Colonic mucosa (tissue), 4 donors: ENCODE data around the gene GLI1. TPM values are rescaled to one million over a fixed set of nuclear protein-coding genes. Genes with fewer than 3 reads are reported as not detected.

Source experiments
- DNase-seq: peaks from one replicate; pipeline ENCODE4 v3.0.0-alpha.2; 2020
- H3K27ac ChIP-seq: fragments of 200-600 bp; one replicate; pipeline ENCODE4 v1.8.0; 2021
- H3K27me3 ChIP-seq: fragments of 200-600 bp; one replicate; pipeline ENCODE4 v1.8.0; 2021
- H3K36me3 ChIP-seq: fragments of 200-600 bp; one replicate; pipeline ENCODE4 v1.8.0; 2021
- H3K4me1 ChIP-seq: fragments of 200-600 bp; one replicate; pipeline ENCODE4 v1.8.0; 2021; ENCODE audit warnings: mild to moderate bottlenecking
- H3K4me3 ChIP-seq: fragments of 200-600 bp; one replicate; pipeline ENCODE4 v1.8.0; 2021
- H3K9ac ChIP-seq, 2 donors: one replicate each; pipeline ENCODE4 v1.7.0; 2013; ENCODE audit warnings: control low read depth in 2 of 2, low read depth in 2 of 2, low read length in 2 of 2
- H3K9me3 ChIP-seq: fragments of 200-600 bp; one replicate; pipeline ENCODE4 v1.8.0; 2021
- CTCF ChIP-seq: fragments of 200-600 bp; IDR thresholded peaks from one replicate; pipeline ENCODE4 v1.8.0; 2022; ENCODE audit warnings: antibody characterized with exemption, mild to moderate bottlenecking
- intact Hi-C: fragments of 100-400 bp; cut with DNase I; formaldehyde crosslinking; loops from one replicate; pipeline ENCODE4 v1.14.1; 2022
- microRNA-seq: library from miRNA; unstranded; fragments of <30 nt; microRNA quantifications from one replicate; pipeline ENCODE4, GENCODE V29; 2019
- total RNA-seq, 2 donors: library from RNA; stranded (reverse); fragmentation: NEBNext Ultra II Directional in 1 of 2; extraction: Animal tissue kit (Norgen Biotek cat#: 25700) in 1 of 2; gene quantifications; one replicate each; pipeline ENCODE4 v1.2.1, GENCODE V29; 2021
- donor health status: healthy.
- donor health status: DM: no; HTN: no; CAD: no.
- donor health status: DM: no; HTN: no; CAD: no.

GLI1 gene
- total RNA-seq, 2 donors from 2014 or later = 1.4 to 2.0 TPM

- intact Hi-C loops = no loop called here
- H3K9ac ChIP-seq = peak overlapping the region; percentile 89 to 100
- H3K4me3 ChIP-seq = peak overlapping the region; percentile 83
- peaks cover 23% of the 10 kb centered on the region for H3K36me3 ChIP-seq
- no peaks in the 10 kb centered on the region for H3K9me3 ChIP-seq
- peak overlapping the region; percentile 91 for H3K27ac ChIP-seq
- TF ChIP-seq CTCF = no peak
- peak; percentile 41 for DNase-seq
- peaks cover 26% of the 10 kb centered on the region for H3K4me1 ChIP-seq
- H3K27me3 ChIP-seq = no peaks in the 10 kb centered on the region
Measured at GRCh38 chr12:57518920-57519795, 59.6 kb downstream of the GLI1 start.

- H3K27me3 ChIP-seq = no peaks in the 10 kb centered on the region
- DNase-seq = no peak
- peaks cover 32% of the 10 kb centered on the region for H3K4me1 ChIP-seq
- peak overlapping the region; percentile 83 for H3K4me3 ChIP-seq
- TF ChIP-seq CTCF = no peak
- H3K36me3 ChIP-seq = peaks cover 18% of the 10 kb centered on the region
- intact Hi-C loops = loop anchor here (5.0 kb wide), 1 partner anchor 328 kb away; the partner anchor contains the start of gene CTDSP2
- no peaks in the 10 kb centered on the region for H3K9me3 ChIP-seq
- H3K9ac ChIP-seq = peak overlapping the region; percentile 89 to 100
- peak overlapping the region; percentile 91 for H3K27ac ChIP-seq
Measured at GRCh38 chr12:57519796-57520052, 60.1 kb downstream of the GLI1 start.

GRCh38 chr12:57520053-57520818 lies 60.7 kb downstream of the GLI1 start, which contains the start of gene DDIT3:
DDIT3 (minus strand) TSS chr12:57520514; CDS start chr12:57517406, 3,108 bp downstream.
- Histone ChIP-seq H3K27me3 (no peaks in the 10 kb centered on the region), H3K9me3 (no peaks in the 10 kb centered on the region), H3K4me1 (peaks cover 33% of the 10 kb centered on the region), H3K36me3 (peaks cover 14% of the 10 kb centered on the region), H3K9ac (peak within 1 kb of the TSS; percentile 89 to 100), H3K27ac (peak within 1 kb of the TSS; percentile 98), H3K4me3 (peak within 1 kb of the TSS; percentile 83)
- peak; percentile 100 for DNase-seq
- no peak for TF ChIP-seq CTCF
- intact Hi-C loops = loop anchor here (5.0 kb wide), 1 partner anchor 327 kb away; the partner anchor contains the start of gene CTDSP2

- peak overlapping the region; percentile 58 for H3K4me3 ChIP-seq
- peak; percentile 60 for DNase-seq
- peak overlapping the region; percentile 98 for H3K27ac ChIP-seq
- H3K27me3 ChIP-seq = no peaks in the 10 kb centered on the region
- peaks cover 14% of the 10 kb centered on the region for H3K36me3 ChIP-seq
- peak overlapping the region; percentile 79 to 90 for H3K9ac ChIP-seq
- H3K9me3 ChIP-seq = no peaks in the 10 kb centered on the region
- intact Hi-C loops = loop anchor here (5.0 kb wide), 1 partner anchor 326 kb away; the partner anchor contains the start of gene CTDSP2
- H3K4me1 ChIP-seq = peaks cover 33% of the 10 kb centered on the region
- no peak for TF ChIP-seq CTCF
Measured at GRCh38 chr12:57521525-57522010, 62.0 kb downstream of the GLI1 start.

Small RNAs within 50 kb of the gene (microRNA-seq; reads per million reads assigned to microRNA genes)
- gene MIR616 (5.0 reads per million), gene MIR6758 (not detected)

Other genes starting within 250 kb of the GLI1 start
- gene NXPH4, start 243.0 kb upstream of the GLI1 start, total RNA-seq = under 1 TPM in 1 of 2 donors, not detected in 1; 0.27 TPM
- gene SHMT2, start 230.1 kb upstream of the GLI1 start, total RNA-seq = 100 to 1,000 TPM in 1 of 2 donors, 10 to 100 TPM in 1; 69.4 to 160 TPM
- 1 to 10 TPM; 1.9 to 2.7 TPM for gene STAC3, start 208.6 kb upstream of the GLI1 start, total RNA-seq
- 10 to 100 TPM; 41.0 to 60.4 TPM for gene R3HDM2, start 28.7 kb upstream of the GLI1 start, total RNA-seq
- gene INHBC, start 25.0 kb upstream of the GLI1 start, total RNA-seq = not detected
- gene INHBE, start 4.5 kb upstream of the GLI1 start, total RNA-seq = under 1 TPM in 1 of 2 donors, not detected in 1; 0.22 TPM
- 1 to 10 TPM; 5.5 to 6.5 TPM for gene ARHGAP9, start 20.1 kb downstream of the GLI1 start, total RNA-seq
- gene MARS1, start 28.3 kb downstream of the GLI1 start, total RNA-seq = 100 to 1,000 TPM in 1 of 2 donors, 10 to 100 TPM in 1; 90.3 to 195 TPM
- gene DDIT3, start 60.7 kb downstream of the GLI1 start, total RNA-seq = 10 to 100 TPM; 17.5 to 22.8 TPM
- 100 to 1,000 TPM in 1 of 2 donors, 10 to 100 TPM in 1; 95.4 to 133 TPM for gene MBD6, start 63.0 kb downstream of the GLI1 start, total RNA-seq
- gene DCTN2, start 87.4 kb downstream of the GLI1 start, total RNA-seq = 100 to 1,000 TPM; 131 to 139 TPM
- gene KIF5A, start 90.3 kb downstream of the GLI1 start, total RNA-seq = 1 to 10 TPM in 1 of 2 donors, under 1 TPM in 1; 0.67 to 2.1 TPM
- gene PIP4K2C, start 131.4 kb downstream of the GLI1 start, total RNA-seq = 10 to 100 TPM; 43.6 to 60.2 TPM
- gene DTX3, start 145.0 kb downstream of the GLI1 start, total RNA-seq = 1 to 10 TPM; 3.4 to 7.4 TPM
- gene ARHGEF25, start 151.7 kb downstream of the GLI1 start, total RNA-seq = 10 to 100 TPM in 1 of 2 donors, 1 to 10 TPM in 1; 2.4 to 12.8 TPM
- gene B4GALNT1, start 173.4 kb downstream of the GLI1 start, total RNA-seq = under 1 TPM; 0.32 to 0.88 TPM
- gene OS9, start 234.3 kb downstream of the GLI1 start, total RNA-seq = 100 to 1,000 TPM; 219 to 284 TPM